Measurements from ENCODE around the gene PITPNM3. TPM values are rescaled to one million over a fixed set of nuclear protein-coding genes. Genes with fewer than 3 reads are reported as not detected.
A peak's percentile ranks its signal among the peaks of the same experiment; 100 is the strongest.

Gene PITPNM3
- total and polyA plus RNA-seq, 2 of the 8 experiments (the other 6 are each of a cell fraction or from before 2014, with no cell fraction given) = 1.7 to 3.1 TPM

DNA sequence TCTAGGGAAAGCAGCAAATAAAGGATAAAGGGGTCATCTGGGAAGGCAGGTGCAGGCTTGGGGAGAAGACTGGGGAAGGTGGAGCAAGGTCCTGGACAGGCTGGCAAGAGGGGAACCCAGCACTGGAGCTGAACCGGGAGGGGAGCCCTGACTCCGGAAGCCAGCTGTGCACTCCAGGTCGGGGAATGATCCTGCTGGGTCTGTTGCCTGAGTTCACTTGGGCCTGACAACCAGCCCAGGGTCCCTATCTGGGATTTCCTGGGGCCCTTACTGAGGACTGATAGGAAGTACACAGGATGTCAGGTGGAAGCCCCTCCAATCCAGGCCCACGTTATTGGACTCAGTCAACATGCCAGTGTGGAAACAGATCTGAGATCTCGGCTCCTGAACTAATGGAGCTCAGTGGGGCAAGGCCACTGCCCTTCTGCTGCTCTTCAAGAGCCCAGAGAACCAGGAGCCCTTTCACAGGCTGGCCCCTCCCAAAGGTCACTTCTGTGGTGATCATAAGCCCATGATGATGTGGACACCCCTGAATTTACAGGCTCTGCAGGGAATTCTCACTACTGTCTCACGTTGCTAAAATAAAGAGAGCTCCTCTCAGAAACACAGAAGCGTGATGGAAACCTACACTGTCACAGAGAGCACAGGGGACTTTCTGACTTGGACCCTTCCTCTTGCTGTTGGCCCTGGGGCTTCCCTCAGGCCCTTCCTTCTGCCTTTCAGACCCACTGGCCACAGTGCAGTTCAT is 19.9 kb upstream of the PITPNM3 start:
- Histone ChIP-seq H2BK120ac (replicated peaks; ENCODE audit: low read depth, low read length) (no peak overlapping the region), H3K79me2 (ENCODE audit: control insufficient read depth in 1 of 2, insufficient read depth in 2 of 2, low read length in 2 of 2) (no peaks in the 10 kb centered on the region), H4K5ac (ENCODE audit: insufficient read length, low read depth, low read length) (no peak overlapping the region), H3K4ac (replicated peaks; ENCODE audit: insufficient read length, low read depth, low read length) (no peak overlapping the region), H3K56ac (replicated peaks; ENCODE audit: insufficient read length, low read depth, low read length) (no peak overlapping the region), H2AFZ (ENCODE audit: low read length) (no peak overlapping the region), H3K9ac (replicated peaks in 1 of 4; ENCODE audit: extremely low read depth in 1 of 4, low read depth in 3 of 4, low read length in 3 of 4) (no peak overlapping the region), H3K23me2 (ENCODE audit: low read depth, low read length) (no peaks in the 10 kb centered on the region), H4K8ac (ENCODE audit: extremely low read depth, insufficient read depth, low read length) (no peak overlapping the region), H3K4me2 (ENCODE audit: insufficient read depth in 1 of 2, low read depth in 2 of 2, low read length in 2 of 2) (no peak overlapping the region), H3K23ac (ENCODE audit: insufficient read length) (no peak overlapping the region), H2BK20ac (ENCODE audit: low read length) (no peak overlapping the region), H2BK15ac (ENCODE audit: low read length) (no peak overlapping the region), H3K4me1 (replicated peaks in 1 of 4; ENCODE audit: control insufficient read depth in 3 of 4, insufficient read depth in 4 of 4, low read length in 3 of 4) (peaks cover 0 to 10% (median 4%) of the 10 kb centered on the region in 4 experiments; a peak in 4 of 7 replicates), H4K20me1 (replicated peaks in 1 of 2; ENCODE audit: control insufficient read depth in 1 of 2, insufficient read depth in 2 of 2, low read length in 2 of 2) (no peaks in the 10 kb centered on the region), H2BK12ac (ENCODE audit: low read depth, low read length) (no peak overlapping the region), H3K4me3 (ENCODE audit: extremely low read depth in 1 of 4, insufficient read depth in 2 of 4, low read depth in 3 of 4, low read length in 4 of 4) (no peak overlapping the region), H3K79me1 (ENCODE audit: low read depth, low read length) (no peaks in the 10 kb centered on the region; the same call in 1 of the 2 replicates), H3K9me3 (ENCODE audit: insufficient read depth in 2 of 2, low read depth in 1 of 2, low read length in 1 of 2) (no peaks in the 10 kb centered on the region), H3K27me3 (replicated peaks in 1 of 4; ENCODE audit: control insufficient read depth in 3 of 4, extremely low read depth in 1 of 4, insufficient read depth in 3 of 4, low read length in 3 of 4) (no peaks in the 10 kb centered on the region), H3K14ac (ENCODE audit: insufficient read length) (no peak overlapping the region), H3K27ac (ENCODE audit: low read depth, low read length) (no peak overlapping the region), H3K36me3 (ENCODE audit: control insufficient read depth in 2 of 4, insufficient read depth in 4 of 4, low read length in 3 of 4) (peaks cover 0 to 11% (median 2%) of the 10 kb centered on the region in 4 experiments; a peak in 2 of 8 replicates), H4K91ac (replicated peaks; ENCODE audit: insufficient read length, low read length) (no peak overlapping the region), H2AK5ac (ENCODE audit: low read depth, low read length) (no peak overlapping the region), H2BK5ac (ENCODE audit: low read depth, low read length) (no peak overlapping the region), H3K18ac (ENCODE audit: extremely low read depth, low read length) (no peak overlapping the region)
- ChIA-PET POLR2A (ENCODE audit: partially characterized antibody) (interaction anchor here (1.2 kb wide), 2 partner anchors 18 to 80 kb away, joined by 3 read pairs; no protein-coding TSS in a partner anchor), CTCF (ENCODE audit: partially characterized antibody) (interaction anchor here (1.1 to 3.2 kb wide), 4 partner anchors 9 to 105 kb away, joined by 3 to 19 read pairs (median 3); no protein-coding TSS in a partner anchor)
- DNase-seq (ENCODE audit: low read depth in 1 of 2, low spot score in 2 of 2) (peak in 1 of 2 experiments; percentile 36), FAIRE-seq (no peak)
- 89% methylated on average over 7 of the region's 7 CpGs; no CpG with 5 or more reads in 1 of the 2 experiments for WGBS, 2 experiments (ENCODE audit: extremely low coverage in 1 of 2, insufficient coverage in 1 of 2, insufficient read length in 1 of 2, insufficient replicate concordance in 2 of 2, low coverage in 1 of 2, low lambda C conversion rate in 2 of 2, missing lambda C conversion rate in 1 of 2)
- TF ChIP-seq CBX8 (IDR thresholded peaks at IDR 0.05; ENCODE audit: borderline replicate concordance, low read depth, low read length) (no peak), SP4 (IDR thresholded peaks at IDR 0.05; ENCODE audit: low read length) (no peak), ASH2L (IDR thresholded peaks at IDR 0.05; ENCODE audit: low read length) (no peak), SP1 (IDR thresholded peaks at IDR 0.05; ENCODE audit: low read depth, low read length) (no peak), HDAC6 (IDR thresholded peaks at IDR 0.05; ENCODE audit: low read depth, low read length) (no peak), EP300 (IDR thresholded peaks at IDR 0.05; ENCODE audit: borderline replicate concordance in 1 of 2, low read depth in 2 of 2, low read length in 2 of 2) (no peak), CHD1 (IDR thresholded peaks at IDR 0.05; ENCODE audit: low read depth, low read length) (no peak), TAF7 (optimal IDR thresholded peaks at IDR 0.05; ENCODE audit: borderline replicate concordance, low read depth, low read length) (no peak)
- TF ChIP-seq, protein P1, sequence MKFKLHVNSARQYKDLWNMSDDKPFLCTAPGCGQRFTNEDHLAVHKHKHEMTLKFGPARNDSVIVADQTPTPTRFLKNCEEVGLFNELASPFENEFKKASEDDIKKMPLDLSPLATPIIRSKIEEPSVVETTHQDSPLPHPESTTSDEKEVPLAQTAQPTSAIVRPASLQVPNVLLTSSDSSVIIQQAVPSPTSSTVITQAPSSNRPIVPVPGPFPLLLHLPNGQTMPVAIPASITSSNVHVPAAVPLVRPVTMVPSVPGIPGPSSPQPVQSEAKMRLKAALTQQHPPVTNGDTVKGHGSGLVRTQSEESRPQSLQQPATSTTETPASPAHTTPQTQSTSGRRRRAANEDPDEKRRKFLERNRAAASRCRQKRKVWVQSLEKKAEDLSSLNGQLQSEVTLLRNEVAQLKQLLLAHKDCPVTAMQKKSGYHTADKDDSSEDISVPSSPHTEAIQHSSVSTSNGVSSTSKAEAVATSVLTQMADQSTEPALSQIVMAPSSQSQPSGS (IDR thresholded peaks at IDR 0.05; ENCODE audit: low read length) = no peak
